NCI-H226 (cell line): ENCODE results near the gene FTSJ1.
"Not testable (repeated sequence)": the region's sequence is repeated elsewhere in the genome, so short reads cannot be mapped to it uniquely, and the experiment has no call there.

Source experiments
- DNase-seq: peaks from one replicate; pipeline ENCODE4 v3.0.0-alpha.2; 2015

FTSJ1 gene

DNA sequence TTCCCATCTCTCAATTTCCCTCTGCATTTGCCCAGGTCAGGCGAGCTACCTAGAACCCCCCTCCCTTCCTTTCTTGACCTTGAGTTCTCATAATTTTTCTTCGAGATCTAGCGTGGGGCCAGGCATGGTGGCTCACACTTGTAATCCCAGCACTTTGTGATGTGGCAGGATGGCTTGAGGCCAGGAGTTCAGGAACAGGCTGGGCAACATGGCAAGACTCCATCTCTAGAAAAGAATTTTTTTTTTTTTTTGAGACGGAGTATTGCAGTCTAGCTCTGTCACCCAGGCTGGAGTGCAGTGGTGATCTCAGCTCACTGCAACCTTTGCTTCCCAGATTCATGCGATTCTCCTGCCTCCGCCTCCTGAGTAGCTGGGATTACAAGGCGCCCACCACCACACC is 28.3 kb downstream of the FTSJ1 start:
- no peak for DNase-seq

DNA sequence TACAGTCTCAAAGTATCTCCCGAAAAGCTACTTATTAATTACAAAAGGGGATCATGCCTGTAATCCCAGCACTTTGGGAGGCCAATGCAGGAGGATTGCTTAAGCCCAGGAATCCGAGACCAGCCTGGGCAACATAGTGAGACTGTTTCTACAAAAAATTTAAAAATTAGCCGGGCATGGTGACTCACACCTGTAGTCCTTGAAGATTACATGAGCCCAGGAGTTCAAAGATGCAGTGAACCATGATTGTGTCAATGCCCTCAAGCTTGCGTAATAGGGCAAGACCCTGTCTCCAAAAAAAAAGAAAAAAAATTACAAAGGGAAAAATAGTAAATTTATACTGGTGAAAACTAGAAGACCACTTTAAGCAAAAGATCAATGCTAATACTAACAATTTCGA is 29.5 kb downstream of the FTSJ1 start:
- DNase-seq, result no peak

DNA sequence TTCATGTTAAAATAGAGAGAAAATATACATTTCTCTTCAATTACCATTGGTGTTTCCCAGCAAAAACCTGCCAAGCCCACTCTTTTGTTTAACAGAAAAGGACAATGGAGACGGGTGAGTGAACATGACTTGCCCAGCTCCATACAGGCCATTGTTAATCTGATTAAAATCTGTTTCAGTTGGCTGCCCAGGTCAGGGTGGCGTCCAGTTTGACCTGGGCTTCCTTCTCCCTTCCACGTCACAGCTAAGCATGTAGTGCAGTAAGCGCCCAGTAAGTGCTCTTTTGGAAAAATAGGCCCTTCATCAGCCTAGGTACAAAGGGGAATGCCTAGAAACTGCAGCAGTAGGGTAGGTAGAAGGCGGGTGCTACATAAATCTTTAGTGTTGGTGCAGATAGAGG is 31.2 kb downstream of the FTSJ1 start:
- DNase-seq, result no peak

GRCh38 chrX:48508400-48509244 is 32.6 kb downstream of the FTSJ1 start, which contains the start of gene PORCN:
TSS of gene PORCN (plus strand) at chrX:48508992. CDS start at chrX:48509821, 829 bp downstream.
- peak; percentile 51 for DNase-seq

DNA sequence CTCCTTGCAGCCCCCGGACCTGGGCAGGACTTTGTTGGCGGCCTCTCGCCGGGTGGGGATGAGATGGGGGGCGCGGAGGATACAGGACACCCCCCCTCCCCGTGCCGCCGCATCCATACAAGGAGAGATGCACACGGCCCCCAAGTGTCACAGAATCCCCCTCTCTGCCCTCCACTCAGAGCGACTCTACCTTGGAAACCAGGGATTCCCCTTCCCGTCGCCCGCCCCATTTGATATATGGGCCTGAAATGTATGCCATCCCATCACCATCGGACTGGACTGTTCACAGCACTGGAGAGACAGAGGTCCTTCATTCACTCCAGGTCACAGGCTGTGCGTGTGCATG is 33.2 kb downstream of the FTSJ1 start:
- no peak for DNase-seq

DNA sequence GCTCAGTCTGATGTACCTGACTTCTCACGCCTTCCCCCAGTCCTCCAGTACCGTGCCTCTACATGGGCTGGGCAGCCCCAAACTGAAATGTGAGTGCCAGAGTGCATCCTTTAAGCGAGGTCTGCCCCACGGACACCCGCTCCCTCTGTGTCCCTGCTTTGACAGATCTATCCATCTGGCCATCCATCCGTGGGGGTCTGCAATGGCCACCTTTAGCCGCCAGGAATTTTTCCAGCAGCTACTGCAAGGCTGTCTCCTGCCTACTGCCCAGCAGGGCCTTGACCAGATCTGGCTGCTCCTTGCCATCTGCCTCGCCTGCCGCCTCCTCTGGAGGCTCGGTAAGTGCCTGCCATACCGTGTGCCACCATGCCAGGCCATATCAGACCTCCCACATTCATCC is 33.6 kb downstream of the FTSJ1 start:
- no peak for DNase-seq

DNA sequence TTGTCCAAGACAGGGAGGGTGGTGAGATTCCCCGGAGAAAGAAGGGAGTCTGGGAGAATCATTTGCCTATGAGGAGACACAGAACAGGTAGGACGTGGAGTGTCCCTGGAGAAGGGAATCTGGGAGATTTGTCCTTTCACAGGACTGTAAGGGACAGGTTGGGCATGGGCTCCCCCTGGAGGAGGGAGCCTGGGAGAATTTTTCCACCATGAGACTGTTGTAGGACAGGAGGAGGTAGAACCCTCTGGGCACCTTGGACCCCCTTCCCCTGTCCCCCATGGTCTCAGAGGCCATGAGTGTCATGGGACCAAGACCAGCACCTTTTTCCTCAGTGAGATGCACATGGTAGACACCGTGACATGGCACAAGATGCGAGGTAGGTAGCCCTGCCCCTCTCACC is 35.6 kb downstream of the FTSJ1 start:
- no peak for DNase-seq

DNA sequence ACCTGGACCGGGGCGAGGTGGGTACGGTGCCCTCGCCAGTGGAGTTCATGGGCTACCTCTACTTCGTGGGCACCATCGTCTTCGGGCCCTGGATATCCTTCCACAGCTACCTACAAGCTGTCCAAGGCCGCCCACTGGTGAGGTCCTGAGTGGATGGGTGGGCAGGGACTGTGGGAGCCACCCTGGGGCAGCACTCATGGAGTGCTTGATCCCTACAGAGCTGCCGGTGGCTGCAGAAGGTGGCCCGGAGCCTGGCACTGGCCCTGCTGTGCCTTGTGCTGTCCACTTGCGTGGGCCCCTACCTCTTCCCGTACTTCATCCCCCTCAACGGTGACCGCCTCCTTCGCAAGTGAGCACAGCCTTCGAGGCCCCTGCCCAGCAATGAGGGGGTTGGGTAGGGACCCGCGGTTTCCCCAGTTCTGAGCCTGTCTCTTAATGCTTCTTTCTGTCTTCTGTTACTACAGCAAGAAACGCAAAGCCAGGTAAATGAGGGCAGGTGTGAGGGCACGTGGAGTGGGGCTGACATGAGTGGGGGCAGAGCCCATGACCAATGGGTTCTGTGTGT is 36.5 kb downstream of the FTSJ1 start:
- DNase-seq, result no peak

GRCh38 chrX:48513670-48514069 is 37.7 kb downstream of the FTSJ1 start:
- DNase-seq, result no peak

- no peak for DNase-seq
Measured at GRCh38 chrX:48514126-48514806, 38.3 kb downstream of the FTSJ1 start.

DNA sequence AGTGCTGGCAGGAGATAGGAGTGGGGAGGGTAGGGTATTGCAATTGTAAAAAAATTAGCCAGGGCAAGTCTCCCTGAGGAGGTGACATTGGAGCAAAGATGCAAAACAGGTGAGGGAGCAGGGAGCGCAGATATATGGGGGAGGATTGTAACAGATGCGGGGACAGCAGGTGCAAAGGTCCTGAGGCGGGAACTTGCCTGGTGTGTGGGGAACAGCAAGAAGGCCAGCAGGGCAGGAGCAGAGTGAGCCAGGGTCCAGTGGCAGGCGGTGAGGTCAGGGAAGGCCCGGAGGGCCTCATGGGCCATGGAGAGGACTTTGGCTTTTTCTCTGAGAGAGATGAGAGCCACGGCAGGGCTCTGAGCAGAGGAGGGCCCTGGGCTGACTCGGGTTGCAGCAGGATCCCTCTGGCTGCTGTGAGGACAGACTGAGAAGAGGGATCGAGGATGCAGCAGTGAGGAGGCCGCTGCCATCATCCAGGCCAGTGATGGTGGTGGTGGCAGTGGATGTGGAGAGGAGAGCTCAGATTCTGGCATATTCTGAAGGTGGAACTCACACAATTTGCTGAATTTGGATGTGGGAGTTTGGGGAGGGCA is 39.0 kb downstream of the FTSJ1 start:
- no peak for DNase-seq

- no peak for DNase-seq
Measured at GRCh38 chrX:48515842-48516241, 39.8 kb downstream of the FTSJ1 start.

- DNase-seq, result no peak
Measured at GRCh38 chrX:48516285-48516684, 40.3 kb downstream of the FTSJ1 start.

- no peak for DNase-seq
Measured at GRCh38 chrX:48516987-48517386, 41.0 kb downstream of the FTSJ1 start.

- not testable (repeated sequence) for DNase-seq
Measured at GRCh38 chrX:48519481-48519880, 43.5 kb downstream of the FTSJ1 start.

GRCh38 chrX:48520455-48520854 is 44.5 kb downstream of the FTSJ1 start:
- no peak for DNase-seq

DNA sequence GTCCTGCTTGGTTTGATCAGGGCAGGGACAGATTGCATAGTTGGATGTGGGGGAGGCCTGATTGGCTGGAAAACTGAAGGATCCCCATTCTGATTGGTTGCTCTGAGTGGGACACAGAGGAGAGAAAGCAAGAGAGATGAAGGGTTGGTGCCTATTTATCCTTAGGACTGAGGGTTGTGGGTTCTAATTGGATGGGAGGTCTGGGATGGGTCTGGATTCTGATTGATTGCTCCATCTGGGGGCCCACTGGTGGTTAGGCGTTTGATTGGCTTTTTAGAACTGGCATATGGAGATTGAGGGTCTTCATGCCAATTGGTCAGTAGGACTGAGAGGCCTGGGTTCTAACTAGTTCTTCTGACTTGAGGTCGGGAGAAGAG is 45.0 kb downstream of the FTSJ1 start:
- no peak for DNase-seq

DNA sequence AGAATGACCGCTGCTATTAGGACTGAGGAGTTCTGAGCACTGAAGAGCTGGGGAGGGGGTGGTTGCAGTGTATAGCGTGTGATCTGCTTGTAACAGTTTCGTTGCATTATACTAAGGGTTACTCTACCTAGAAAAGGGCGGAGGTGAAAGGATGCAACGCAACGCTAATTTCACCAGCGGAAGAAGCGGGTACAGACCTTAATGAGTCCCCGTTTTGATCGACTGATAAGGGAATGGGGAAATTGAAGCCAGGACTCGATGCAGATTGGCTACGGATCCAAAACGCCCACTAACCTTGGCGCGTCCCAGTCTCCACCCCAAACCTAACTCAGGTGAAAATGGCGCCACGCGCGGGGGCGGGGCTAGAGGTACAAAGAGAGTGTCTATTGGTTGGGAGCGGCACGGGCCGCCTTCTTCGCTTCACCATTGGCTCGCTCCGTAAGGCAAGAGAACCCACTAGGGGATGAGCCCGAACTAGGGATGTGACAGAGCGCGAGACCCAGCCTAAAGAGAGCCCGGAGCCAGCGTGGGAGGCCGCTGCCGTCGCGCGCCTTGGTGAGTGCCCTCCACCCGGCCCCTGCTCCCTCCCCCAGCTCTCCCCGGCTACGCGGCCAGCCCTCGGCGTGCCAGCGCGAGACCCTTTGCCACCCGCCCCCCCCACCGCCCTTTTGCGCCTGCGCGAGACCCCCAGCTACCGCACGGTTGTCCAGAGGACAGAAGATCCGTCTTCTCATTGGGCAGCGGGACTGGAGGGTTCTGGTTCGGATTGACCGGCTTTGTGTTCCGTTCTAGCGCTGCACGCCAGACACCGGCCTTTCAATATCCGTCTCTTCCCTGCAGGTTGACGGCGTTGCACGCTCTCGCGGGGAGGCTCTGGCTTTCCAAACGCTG is 45.6 kb downstream of the FTSJ1 start, which contains the start of gene EBP:
Gene EBP, plus strand, starts transcription at position 456 of the 891 bp plus-strand sequence. CDS start 1,964 bp downstream, outside the sequence.
- DNase-seq, result peak; percentile 84

GRCh38 chrX:48522291-48522690 is 46.3 kb downstream of the FTSJ1 start:
- DNase-seq, result no peak

DNA sequence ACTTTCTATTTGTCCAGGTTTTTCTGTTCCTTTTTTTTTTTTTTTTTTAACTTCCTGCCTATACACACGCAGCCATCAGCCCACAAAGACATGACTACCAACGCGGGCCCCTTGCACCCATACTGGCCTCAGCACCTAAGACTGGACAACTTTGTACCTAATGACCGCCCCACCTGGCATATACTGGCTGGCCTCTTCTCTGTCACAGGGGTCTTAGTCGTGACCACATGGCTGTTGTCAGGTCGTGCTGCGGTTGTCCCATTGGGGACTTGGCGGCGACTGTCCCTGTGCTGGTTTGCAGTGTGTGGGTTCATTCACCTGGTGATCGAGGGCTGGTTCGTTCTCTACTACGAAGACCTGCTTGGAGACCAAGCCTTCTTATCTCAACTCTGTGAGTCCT is 47.7 kb downstream of the FTSJ1 start:
- DNase-seq, result no peak

DNA sequence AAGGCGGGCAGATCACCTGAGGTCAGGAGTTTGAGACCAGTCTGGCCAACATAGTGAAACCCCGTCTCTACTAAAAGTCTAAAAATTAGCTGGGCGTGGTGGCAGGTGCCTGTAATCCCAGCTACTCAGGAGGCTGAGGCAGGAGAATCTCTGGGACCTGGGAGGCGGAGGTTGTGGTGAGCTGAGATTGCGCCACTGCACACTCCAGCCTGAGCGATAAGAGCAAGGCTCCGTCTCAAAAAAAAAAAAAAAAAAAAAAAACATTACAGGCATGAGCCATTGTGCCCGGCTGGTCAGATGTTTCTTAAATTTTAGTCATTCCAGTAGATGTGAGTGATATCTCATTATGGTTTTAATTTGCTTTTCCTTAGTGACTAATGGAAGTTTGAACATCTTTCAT is 49.9 kb downstream of the FTSJ1 start:
- DNase-seq, result not testable (repeated sequence)

- peak; percentile 2 for DNase-seq
Measured at GRCh38 chrX:48530736-48531135, 54.7 kb downstream of the FTSJ1 start.
